MM.1S (cell line): ENCODE measurements around the gene TPBGL.

Source experiments
- DNase-seq: peaks from one replicate; pipeline ENCODE4 v3.0.0-alpha.2; 2015
- H2AFZ ChIP-seq: fragments of 300-600 bp; sonication (generic); 2 replicates; pipeline ENCODE4 v1.6.0; 2016; ENCODE audit warnings: antibody characterized with exemption, low read length
- H3F3A ChIP-seq: fragments of 300-600 bp; sonication (generic); 2 replicates; pipeline ENCODE4 v1.6.1; 2016; ENCODE audit warnings: mild to moderate bottlenecking, antibody characterized with exemption, low read length, moderate library complexity, mixed read lengths; ENCODE audit not compliant: insufficient read depth
- H3K27ac ChIP-seq: fragments of 300-600 bp; sonication (generic); 2 replicates; pipeline ENCODE4 v1.5.1; 2016; ENCODE audit warnings: mild to moderate bottlenecking, low read length
- H3K27me3 ChIP-seq: fragments of 300-600 bp; sonication (generic); replicated peaks from 2 replicates; pipeline ENCODE4 v1.6.0; 2016; ENCODE audit warnings: low read length; ENCODE audit not compliant: insufficient read depth
- H3K36me3 ChIP-seq: fragments of 300-600 bp; sonication (generic); replicated peaks from 2 replicates; pipeline ENCODE4 v1.6.1; 2016; ENCODE audit warnings: mild to moderate bottlenecking, low read length, mixed read lengths; ENCODE audit not compliant: insufficient read depth
- H3K4me1 ChIP-seq: fragments of 300-600 bp; sonication (generic); 2 replicates; pipeline ENCODE4 v1.6.1; 2016; ENCODE audit warnings: low read length, mixed read lengths
- H3K4me2 ChIP-seq: fragments of 300-600 bp; sonication (generic); 2 replicates; pipeline ENCODE4 v1.6.0; 2016; ENCODE audit warnings: low read depth, low read length
- H3K4me3 ChIP-seq: fragments of 300-600 bp; sonication (generic); 2 replicates; pipeline ENCODE4 v1.5.1; 2016; ENCODE audit warnings: low read length, mixed read lengths
- H3K79me2 ChIP-seq: fragments of 300-600 bp; sonication (generic); 2 replicates; pipeline ENCODE4 v1.6.1; 2016; ENCODE audit warnings: mixed run types, low read length, mixed read lengths
- H3K9ac ChIP-seq: fragments of 300-600 bp; sonication (generic); 2 replicates; pipeline ENCODE4 v1.6.1; 2016; ENCODE audit warnings: low read length, mixed read lengths
- H3K9me2 ChIP-seq: fragments of 300-600 bp; sonication (generic); replicated peaks from 2 replicates; pipeline ENCODE4 v1.6.1; 2016; ENCODE audit warnings: mild to moderate bottlenecking, low read length, mixed read lengths; ENCODE audit not compliant: insufficient read depth
- H3K9me3 ChIP-seq: fragments of 300-600 bp; sonication (generic); replicated peaks from 2 replicates; pipeline ENCODE4 v1.6.1; 2016; ENCODE audit warnings: mild to moderate bottlenecking, low read length, mixed read lengths; ENCODE audit not compliant: insufficient read depth
- H4K20me1 ChIP-seq: fragments of 300-600 bp; sonication (generic); 2 replicates; pipeline ENCODE4 v1.6.1; 2016; ENCODE audit warnings: mild to moderate bottlenecking, low read length, moderate library complexity, mixed read lengths; ENCODE audit not compliant: insufficient read depth
- EZH2 ChIP-seq: fragments of 300-600 bp; sonication (generic); optimal IDR thresholded peaks from 2 replicates; pipeline ENCODE3; 2017; ENCODE audit warnings: low read depth, mild to moderate bottlenecking, antibody characterized with exemption, low read length, mixed read lengths
- EZH2phosphoT487 ChIP-seq: fragments of 300-600 bp; sonication (generic); IDR thresholded peaks from 2 replicates; pipeline ENCODE4 v1.6.1; 2018; ENCODE audit warnings: antibody characterized with exemption, low read length
- TF ChIP-seq, protein P1 (sequence below): fragments of 300-600 bp; sonication (generic); IDR thresholded peaks from 2 replicates; pipeline ENCODE4 v1.5.1; 2016; ENCODE audit warnings: antibody characterized with exemption, low read length, mixed read lengths

The TPBGL gene

DNA sequence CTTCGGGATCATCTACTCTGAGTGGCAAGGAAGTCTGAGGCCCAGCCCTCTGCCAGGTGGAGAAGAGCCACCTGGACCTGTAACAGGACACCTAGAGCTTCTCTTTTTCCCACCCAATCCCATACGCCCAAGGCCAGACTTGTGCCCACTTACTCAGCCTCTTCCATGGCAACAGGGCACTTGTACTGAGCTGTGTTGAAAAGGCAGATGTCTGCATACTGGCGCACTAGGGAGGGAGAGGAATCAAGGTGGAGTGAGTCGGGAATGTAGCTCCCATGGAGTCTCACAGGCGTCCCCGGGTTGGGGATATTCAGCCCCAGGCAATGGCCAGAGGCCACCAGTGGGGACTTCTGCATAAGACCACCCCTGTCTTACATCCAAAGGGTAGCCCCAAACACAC lies 36.1 kb downstream of the TPBGL start:
- Histone ChIP-seq H3F3A (no peaks in the 10 kb centered on the region), H4K20me1 (no peaks in the 10 kb centered on the region), H3K9me3 (no peaks in the 10 kb centered on the region), H3K4me2 (no peak overlapping the region), H3K27ac (no peak overlapping the region), H3K4me1 (no peaks in the 10 kb centered on the region), H3K36me3 (no peaks in the 10 kb centered on the region), H2AFZ (no peak overlapping the region), H3K27me3 (0 out of 2 replicates have a peak, but pooled peaks cover 9% of the 10 kb centered on the region), H3K9ac (no peak overlapping the region), H3K79me2 (no peaks in the 10 kb centered on the region), H3K4me3 (no peak overlapping the region), H3K9me2 (no peaks in the 10 kb centered on the region)
- TF ChIP-seq EZH2phosphoT487 (no peak), EZH2 (no peak)
- TF ChIP-seq, protein P1, sequence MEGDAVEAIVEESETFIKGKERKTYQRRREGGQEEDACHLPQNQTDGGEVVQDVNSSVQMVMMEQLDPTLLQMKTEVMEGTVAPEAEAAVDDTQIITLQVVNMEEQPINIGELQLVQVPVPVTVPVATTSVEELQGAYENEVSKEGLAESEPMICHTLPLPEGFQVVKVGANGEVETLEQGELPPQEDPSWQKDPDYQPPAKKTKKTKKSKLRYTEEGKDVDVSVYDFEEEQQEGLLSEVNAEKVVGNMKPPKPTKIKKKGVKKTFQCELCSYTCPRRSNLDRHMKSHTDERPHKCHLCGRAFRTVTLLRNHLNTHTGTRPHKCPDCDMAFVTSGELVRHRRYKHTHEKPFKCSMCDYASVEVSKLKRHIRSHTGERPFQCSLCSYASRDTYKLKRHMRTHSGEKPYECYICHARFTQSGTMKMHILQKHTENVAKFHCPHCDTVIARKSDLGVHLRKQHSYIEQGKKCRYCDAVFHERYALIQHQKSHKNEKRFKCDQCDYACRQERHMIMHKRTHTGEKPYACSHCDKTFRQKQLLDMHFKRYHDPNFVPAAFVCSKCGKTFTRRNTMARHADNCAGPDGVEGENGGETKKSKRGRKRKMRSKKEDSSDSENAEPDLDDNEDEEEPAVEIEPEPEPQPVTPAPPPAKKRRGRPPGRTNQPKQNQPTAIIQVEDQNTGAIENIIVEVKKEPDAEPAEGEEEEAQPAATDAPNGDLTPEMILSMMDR = no peak
- no peak for DNase-seq

DNA sequence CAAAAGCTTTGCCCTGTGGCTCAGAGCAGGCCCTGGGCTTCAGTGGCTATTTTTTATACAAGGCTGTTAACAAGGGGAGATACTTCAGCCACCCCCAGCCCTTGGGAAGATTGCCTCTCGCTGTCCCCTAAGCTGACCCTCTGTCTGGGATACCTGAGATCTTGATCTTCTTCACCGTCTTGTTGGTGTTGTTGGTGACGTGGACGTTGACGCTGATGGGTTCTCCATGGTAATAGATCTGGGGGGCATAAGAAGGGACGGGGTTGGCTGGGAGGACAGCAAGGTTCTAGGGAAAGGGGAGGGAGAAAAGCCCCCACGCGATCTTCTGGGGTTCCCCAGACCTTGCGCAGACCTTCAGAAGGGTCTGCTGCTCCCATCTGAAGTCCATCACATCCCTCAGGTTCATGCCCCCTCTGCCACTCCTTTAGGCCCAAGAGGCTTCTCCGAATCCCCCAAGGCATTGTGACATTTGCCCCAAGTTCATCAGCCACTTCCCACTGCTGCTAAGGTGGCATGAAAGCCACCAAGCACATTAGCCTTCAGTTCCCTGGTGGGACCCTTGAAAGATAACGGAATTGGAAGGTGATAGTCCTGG lies 36.7 kb downstream of the TPBGL start:
- no peaks in the 10 kb centered on the region for H3F3A ChIP-seq
- H3K4me2 ChIP-seq = no peak overlapping the region
- H3K36me3 ChIP-seq = no peaks in the 10 kb centered on the region
- H4K20me1 ChIP-seq = no peaks in the 10 kb centered on the region
- no peak overlapping the region for H3K27ac ChIP-seq
- H3K4me3 ChIP-seq = no peak overlapping the region
- no peaks in the 10 kb centered on the region for H3K79me2 ChIP-seq
- no peaks in the 10 kb centered on the region for H3K9me2 ChIP-seq
- no peaks in the 10 kb centered on the region for H3K4me1 ChIP-seq
- no peak for DNase-seq
- H3K27me3 ChIP-seq = 0 out of 2 replicates have a peak, but pooled peaks cover 9% of the 10 kb centered on the region
- TF ChIP-seq EZH2phosphoT487 (no peak), EZH2 (no peak)
- TF ChIP-seq, protein P1 = no peak
- H3K9ac ChIP-seq = no peak overlapping the region
- no peaks in the 10 kb centered on the region for H3K9me3 ChIP-seq
- no peak overlapping the region for H2AFZ ChIP-seq

DNA sequence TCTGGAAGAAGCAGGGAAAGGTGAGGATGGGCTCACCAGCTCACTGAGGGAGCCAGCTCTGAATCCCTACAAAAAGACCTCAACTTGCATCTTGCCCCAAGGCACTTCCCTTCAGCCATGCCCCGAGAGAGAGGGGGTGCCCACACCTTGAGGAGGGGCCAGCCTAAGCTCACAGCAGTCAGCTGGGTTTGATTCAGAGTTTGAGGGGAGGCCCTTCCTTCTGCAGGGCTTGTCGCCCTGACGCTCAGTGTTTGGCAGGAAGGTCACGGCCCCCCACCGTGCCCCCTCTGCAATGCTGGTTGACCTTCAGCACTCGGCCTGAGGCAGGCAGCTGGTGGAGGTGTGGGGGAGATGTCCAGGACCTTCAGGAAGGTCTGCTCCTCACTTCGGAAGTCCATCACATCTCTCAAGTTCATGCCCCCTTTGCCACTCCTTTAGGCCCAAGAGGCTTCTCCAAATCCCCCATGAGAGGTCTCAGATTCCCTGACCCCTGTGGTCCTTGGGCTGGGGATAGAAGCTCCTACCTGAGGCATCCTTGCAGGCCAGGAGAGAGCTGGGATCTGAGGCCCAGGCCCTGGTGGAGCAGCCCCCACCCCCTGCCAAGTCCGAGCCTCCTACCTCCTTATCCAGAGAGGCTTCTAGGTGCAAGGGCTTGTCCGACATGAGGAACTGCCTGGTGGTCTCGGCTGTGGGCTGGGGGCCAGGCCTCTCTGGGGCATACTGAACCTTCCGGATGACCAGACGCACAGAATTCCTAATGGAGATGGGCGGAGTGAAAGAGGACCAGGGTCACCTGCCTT lies 37.6 kb downstream of the TPBGL start:
- no peak overlapping the region for H3K27ac ChIP-seq
- no peak overlapping the region for H3K4me2 ChIP-seq
- H4K20me1 ChIP-seq = no peaks in the 10 kb centered on the region
- no peaks in the 10 kb centered on the region for H3K4me1 ChIP-seq
- H2AFZ ChIP-seq = no peak overlapping the region
- H3K9ac ChIP-seq = no peak overlapping the region
- H3K79me2 ChIP-seq = no peaks in the 10 kb centered on the region
- no peak for DNase-seq
- TF ChIP-seq EZH2phosphoT487 (no peak), EZH2 (no peak)
- TF ChIP-seq, protein P1 = no peak
- no peaks in the 10 kb centered on the region for H3F3A ChIP-seq
- H3K4me3 ChIP-seq = no peak overlapping the region
- no peaks in the 10 kb centered on the region for H3K36me3 ChIP-seq
- 0 out of 2 replicates have a peak, but pooled peaks cover 9% of the 10 kb centered on the region for H3K27me3 ChIP-seq
- no peaks in the 10 kb centered on the region for H3K9me2 ChIP-seq
- no peaks in the 10 kb centered on the region for H3K9me3 ChIP-seq
